GM12874 (cell line): ENCODE results near the gene APOL4.

ENCODE experiments used
- TF ChIP-seq, protein P1 (sequence below): IDR thresholded peaks from 2 replicates; pipeline ENCODE4 v1.5.1; 2011; ENCODE audit warnings: low read depth, mild to moderate bottlenecking, control low read depth, low read length, moderate library complexity; ENCODE audit not compliant: insufficient read depth

APOL4 gene

GRCh38 chr22:36234919-36235318 lies 33.3 kb upstream of the APOL4 start:
- TF ChIP-seq, protein P1, sequence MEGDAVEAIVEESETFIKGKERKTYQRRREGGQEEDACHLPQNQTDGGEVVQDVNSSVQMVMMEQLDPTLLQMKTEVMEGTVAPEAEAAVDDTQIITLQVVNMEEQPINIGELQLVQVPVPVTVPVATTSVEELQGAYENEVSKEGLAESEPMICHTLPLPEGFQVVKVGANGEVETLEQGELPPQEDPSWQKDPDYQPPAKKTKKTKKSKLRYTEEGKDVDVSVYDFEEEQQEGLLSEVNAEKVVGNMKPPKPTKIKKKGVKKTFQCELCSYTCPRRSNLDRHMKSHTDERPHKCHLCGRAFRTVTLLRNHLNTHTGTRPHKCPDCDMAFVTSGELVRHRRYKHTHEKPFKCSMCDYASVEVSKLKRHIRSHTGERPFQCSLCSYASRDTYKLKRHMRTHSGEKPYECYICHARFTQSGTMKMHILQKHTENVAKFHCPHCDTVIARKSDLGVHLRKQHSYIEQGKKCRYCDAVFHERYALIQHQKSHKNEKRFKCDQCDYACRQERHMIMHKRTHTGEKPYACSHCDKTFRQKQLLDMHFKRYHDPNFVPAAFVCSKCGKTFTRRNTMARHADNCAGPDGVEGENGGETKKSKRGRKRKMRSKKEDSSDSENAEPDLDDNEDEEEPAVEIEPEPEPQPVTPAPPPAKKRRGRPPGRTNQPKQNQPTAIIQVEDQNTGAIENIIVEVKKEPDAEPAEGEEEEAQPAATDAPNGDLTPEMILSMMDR: no peak

- TF ChIP-seq, protein P1: no peak
These were observed 32.6 kb upstream of the APOL4 start for GRCh38 chr22:36234213-36234612.

DNA sequence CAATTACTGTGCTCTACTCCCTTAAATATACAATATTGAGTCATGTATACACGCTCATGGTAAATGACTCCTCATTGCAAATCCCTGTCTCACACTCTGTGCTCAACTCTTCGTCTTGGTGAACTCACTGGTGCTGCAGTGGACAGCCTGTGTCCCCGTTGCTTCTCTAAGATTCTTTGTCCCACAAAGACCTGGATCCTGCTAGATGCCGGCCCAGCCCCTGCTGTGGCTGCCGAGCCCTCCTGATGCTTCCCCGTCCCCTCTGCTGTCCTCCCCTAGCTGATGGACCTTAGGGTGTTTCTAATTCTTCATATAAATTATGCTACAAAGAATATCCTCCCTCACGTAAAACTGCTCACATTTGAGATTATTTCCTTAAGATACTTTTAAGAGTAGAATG lies 32.2 kb upstream of the APOL4 start:
- TF ChIP-seq, protein P1: no peak

DNA sequence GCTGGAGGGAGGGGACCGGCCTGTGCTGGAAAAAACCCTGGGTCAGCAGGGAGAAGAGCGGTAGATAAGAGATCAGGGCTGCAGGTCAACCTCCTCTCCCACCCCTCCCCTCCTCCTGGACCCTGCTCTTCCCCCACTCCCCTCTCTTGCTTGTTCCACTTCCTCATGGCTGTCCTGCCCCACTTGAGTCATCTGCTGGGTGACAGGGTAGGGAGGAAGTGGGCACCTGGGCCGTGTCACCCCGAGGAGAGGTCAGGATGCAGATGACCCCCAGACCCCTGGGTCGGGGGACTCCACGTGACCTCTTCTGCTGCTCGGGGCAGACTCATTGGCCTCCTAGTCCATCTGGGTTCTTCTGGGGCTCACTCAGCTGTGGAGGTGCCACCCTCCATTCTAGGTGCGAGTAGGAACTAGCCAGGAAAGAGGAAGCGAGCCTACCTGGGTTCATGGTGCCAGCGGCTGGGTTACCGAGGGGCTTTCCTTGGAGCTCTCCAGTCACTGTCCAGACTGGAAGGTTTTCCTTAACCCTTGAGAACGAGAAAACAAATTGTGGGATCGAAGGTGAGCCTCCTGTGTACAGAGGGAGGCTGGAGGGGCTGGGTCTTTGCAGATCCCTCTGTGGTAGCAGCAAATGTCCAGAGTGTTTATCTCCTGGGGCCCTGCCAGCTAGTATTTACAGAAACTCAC lies 31.2 kb upstream of the APOL4 start:
- TF ChIP-seq, protein P1: no peak

- TF ChIP-seq, protein P1: no peak
These were observed 27.3 kb upstream of the APOL4 start for GRCh38 chr22:36228944-36229343.

GRCh38 chr22:36227806-36228205 lies 26.2 kb upstream of the APOL4 start:
- TF ChIP-seq, protein P1: no peak

- TF ChIP-seq, protein P1: no peak
These were observed 25.8 kb upstream of the APOL4 start for GRCh38 chr22:36227396-36227795.
